Muscle layer of colon (tissue), 2 donors: Measurements from ENCODE around the gene EXOC6.
"Not testable (repeated sequence)": the region's sequence is repeated elsewhere in the genome, so short reads cannot be mapped to it uniquely, and the experiment has no call there.

ENCODE experiments used
- H3K27ac ChIP-seq: one replicate; pipeline ENCODE4 v1.7.0; 2013; ENCODE audit warnings: low read depth, mild to moderate bottlenecking, low read length, moderate library complexity
- H3K27me3 ChIP-seq, 2 donors: one replicate each; pipeline ENCODE4 v1.7.0; 2013; ENCODE audit warnings: low read length in 2 of 2, mild to moderate bottlenecking in 2 of 2; ENCODE audit not compliant: insufficient read depth in 2 of 2, control insufficient read depth in 1 of 2
- H3K36me3 ChIP-seq: one replicate; pipeline ENCODE4 v1.7.0; 2013; ENCODE audit warnings: mild to moderate bottlenecking, low read length; ENCODE audit not compliant: insufficient read depth
- H3K4me1 ChIP-seq: one replicate; pipeline ENCODE4 v1.7.0; 2013; ENCODE audit warnings: mild to moderate bottlenecking, low read length; ENCODE audit not compliant: insufficient read depth
- H3K4me3 ChIP-seq, 2 donors: one replicate each; pipeline ENCODE4 v1.7.0; 2013; ENCODE audit warnings: low read length in 2 of 2, low read depth in 1 of 2, mild to moderate bottlenecking in 1 of 2, moderate library complexity in 1 of 2
- H3K9ac ChIP-seq: one replicate; pipeline ENCODE4 v1.7.0; 2013; ENCODE audit warnings: low read length
- H3K9me3 ChIP-seq: one replicate; pipeline ENCODE4 v1.7.0; 2013; ENCODE audit warnings: mild to moderate bottlenecking, low read length
- donor health status: abdominal sarcoma.
- donor health status: Adenocarcinoma of cecum.

Gene EXOC6

DNA sequence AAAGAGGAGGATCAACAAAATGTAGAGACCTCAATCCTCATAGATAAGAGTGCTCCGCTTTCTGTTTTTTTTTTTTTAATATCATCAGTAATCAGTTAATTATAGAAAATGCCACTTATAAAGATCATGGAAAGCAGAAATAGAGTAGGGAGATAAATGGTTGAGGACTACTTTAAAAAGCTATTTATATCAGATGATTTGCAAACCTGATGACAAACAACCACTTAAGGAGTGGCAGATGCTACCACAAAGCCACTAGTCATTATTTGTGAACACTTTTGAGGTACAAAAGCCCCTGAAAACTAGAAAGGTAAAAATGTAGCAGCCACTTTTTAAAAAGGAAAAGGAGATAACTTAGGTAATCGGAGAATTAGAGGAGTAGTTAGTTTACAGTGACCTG is 113.3 kb downstream of the EXOC6 start:
- no peaks in the 10 kb centered on the region for H3K4me1 ChIP-seq
- H3K27me3 ChIP-seq, result no peaks in the 10 kb centered on the region
- H3K4me3 ChIP-seq, result no peak overlapping the region
- no peaks in the 10 kb centered on the region for H3K9me3 ChIP-seq
- H3K9ac ChIP-seq, result no peak overlapping the region
- H3K36me3 ChIP-seq, result peaks cover 6% of the 10 kb centered on the region
- H3K27ac ChIP-seq, result no peak overlapping the region

GRCh38 chr10:92965314-92965713 is 117.0 kb downstream of the EXOC6 start:
- Histone ChIP-seq H3K36me3 (no peaks in the 10 kb centered on the region), H3K9me3 (no peaks in the 10 kb centered on the region), H3K9ac (no peak overlapping the region), H3K4me1 (no peaks in the 10 kb centered on the region), H3K4me3 (no peak overlapping the region), H3K27ac (no peak overlapping the region), H3K27me3 (no peaks in the 10 kb centered on the region)

DNA sequence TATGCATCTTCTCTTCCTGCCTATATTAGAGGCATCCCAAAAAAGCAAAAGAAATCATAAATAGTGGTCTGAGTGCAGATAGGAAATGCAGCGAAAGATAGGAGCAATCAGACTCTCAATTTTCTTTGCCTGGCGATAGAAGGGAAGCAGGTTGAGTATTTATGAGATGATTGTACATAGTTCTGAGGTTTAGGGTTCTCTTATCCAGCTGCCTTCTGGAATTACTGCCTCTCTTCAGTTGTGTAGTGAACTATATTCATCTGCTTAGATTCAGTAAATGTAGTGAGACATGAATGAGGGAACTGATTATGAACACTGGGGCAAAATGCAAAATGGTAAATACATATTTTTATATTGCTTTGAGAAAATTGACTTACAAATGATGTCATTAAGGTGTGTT is 119.3 kb downstream of the EXOC6 start:
- H3K27me3 ChIP-seq, result no peaks in the 10 kb centered on the region
- H3K9ac ChIP-seq, result no peak overlapping the region
- H3K4me3 ChIP-seq, result no peak overlapping the region

DNA sequence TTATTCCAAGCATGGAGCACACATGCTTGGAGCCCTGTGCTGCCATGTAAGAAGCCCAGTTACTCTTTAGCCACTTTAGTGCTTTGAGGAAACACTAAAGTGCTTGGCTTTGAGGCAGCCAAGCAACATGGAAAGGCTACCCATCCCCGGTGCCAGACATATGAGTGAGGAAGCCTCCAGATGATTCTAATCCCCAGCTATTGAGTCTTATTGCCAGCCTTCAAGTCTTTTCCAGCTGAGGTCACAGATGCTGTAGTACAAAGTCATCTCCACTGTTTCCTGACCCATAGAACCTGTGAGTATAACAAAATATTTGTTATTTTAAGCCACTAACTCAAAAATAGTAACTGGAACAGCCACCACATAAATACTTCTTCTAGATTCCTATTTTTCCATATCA is 120.8 kb downstream of the EXOC6 start:
- Histone ChIP-seq H3K36me3 (no peaks in the 10 kb centered on the region), H3K27me3 (no peaks in the 10 kb centered on the region), H3K9me3 (no peaks in the 10 kb centered on the region), H3K4me3 (no peak overlapping the region), H3K9ac (no peak overlapping the region), H3K4me1 (no peaks in the 10 kb centered on the region), H3K27ac (no peak overlapping the region)

More for the DNA sequence above, 119.3 kb downstream of the EXOC6 start:
- no peaks in the 10 kb centered on the region for H3K4me1 ChIP-seq
- no peaks in the 10 kb centered on the region for H3K36me3 ChIP-seq
- no peak overlapping the region for H3K27ac ChIP-seq
- H3K9me3 ChIP-seq, result no peaks in the 10 kb centered on the region

- Histone ChIP-seq H3K27ac (no peak overlapping the region), H3K9ac (no peak overlapping the region), H3K4me3 (no peak overlapping the region), H3K27me3 (no peaks in the 10 kb centered on the region), H3K36me3 (no peaks in the 10 kb centered on the region), H3K4me1 (no peaks in the 10 kb centered on the region), H3K9me3 (no peaks in the 10 kb centered on the region)
Observed at GRCh38 chr10:92970301-92971070, 122.2 kb downstream of the EXOC6 start.

DNA sequence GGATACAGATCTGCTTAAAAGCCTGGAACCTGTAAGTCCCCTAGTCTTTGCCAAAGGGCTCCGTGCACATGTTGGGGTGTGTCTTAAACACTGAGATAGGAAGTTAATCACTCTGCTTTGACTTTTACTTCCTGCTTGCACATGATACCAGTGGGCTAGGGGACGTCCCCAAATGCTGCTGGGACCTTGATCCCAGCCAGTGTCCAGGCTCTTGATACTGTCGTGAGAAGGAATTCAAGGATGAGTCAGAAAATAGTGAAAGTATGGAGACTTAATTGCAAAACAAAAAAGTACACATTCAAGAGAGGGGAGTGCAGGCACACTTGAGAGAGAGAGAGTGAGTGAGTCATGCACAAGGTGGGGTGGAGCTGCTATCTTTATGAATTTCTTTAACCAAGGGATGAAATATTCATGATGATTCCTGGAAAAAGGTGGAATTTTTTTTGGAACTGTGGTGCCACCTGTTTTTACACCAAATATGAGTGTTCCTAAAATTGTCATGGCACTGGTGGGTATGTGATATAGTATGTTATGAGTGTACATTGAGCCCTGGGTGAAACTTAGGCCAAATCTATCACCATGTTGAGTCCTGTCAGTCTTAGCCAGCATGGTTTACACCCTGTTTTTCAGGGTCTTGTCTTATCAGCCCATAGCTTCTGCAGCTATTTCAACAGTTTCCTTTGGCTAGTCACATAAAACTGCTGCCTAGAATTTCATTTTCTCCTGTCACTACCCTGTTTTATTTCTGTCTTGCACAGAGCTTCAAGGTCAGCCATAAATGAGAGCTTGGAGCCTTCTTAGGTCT is 123.9 kb downstream of the EXOC6 start:
- no peaks in the 10 kb centered on the region for H3K36me3 ChIP-seq
- no peak overlapping the region for H3K9ac ChIP-seq
- H3K27ac ChIP-seq, result no peak overlapping the region
- no peak overlapping the region for H3K4me3 ChIP-seq
- H3K9me3 ChIP-seq, result no peaks in the 10 kb centered on the region
- no peaks in the 10 kb centered on the region for H3K27me3 ChIP-seq
- H3K4me1 ChIP-seq, result no peaks in the 10 kb centered on the region

- H3K27me3 ChIP-seq, result no peaks in the 10 kb centered on the region
- H3K27ac ChIP-seq, result no peak overlapping the region
Observed at GRCh38 chr10:92972886-92973285, 124.6 kb downstream of the EXOC6 start.

GRCh38 chr10:92976278-92976677 is 128.0 kb downstream of the EXOC6 start:
- H3K27ac ChIP-seq, H3K4me1 ChIP-seq, H3K9me3 ChIP-seq, H3K36me3 ChIP-seq, H3K27me3 ChIP-seq, H3K9ac ChIP-seq, H3K4me3 ChIP-seq: not testable (repeated sequence)

More at GRCh38 chr10:92972886-92973285, 124.6 kb downstream of the EXOC6 start:
- Histone ChIP-seq H3K4me3 (no peak overlapping the region), H3K4me1 (no peaks in the 10 kb centered on the region), H3K9ac (no peak overlapping the region), H3K9me3 (no peaks in the 10 kb centered on the region), H3K36me3 (no peaks in the 10 kb centered on the region)

DNA sequence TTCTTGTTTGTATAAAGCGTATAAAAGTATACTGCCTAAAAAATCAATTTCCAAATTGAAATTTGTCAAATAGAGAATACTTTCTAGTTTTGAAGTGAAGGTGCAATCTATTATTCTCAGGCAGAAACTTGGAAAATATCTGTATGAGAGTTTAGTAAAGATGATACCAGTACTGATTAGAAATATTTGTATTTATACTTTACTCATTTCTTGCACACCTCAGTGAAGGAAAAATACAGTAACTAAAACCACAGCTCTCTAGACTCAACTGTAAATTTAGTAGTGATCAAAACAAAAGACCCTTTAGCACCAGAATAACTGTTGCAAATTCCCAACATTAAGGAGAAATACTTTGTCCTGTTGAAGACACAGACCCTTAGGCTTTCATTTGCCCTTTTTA is 140.9 kb downstream of the EXOC6 start:
- no peaks in the 10 kb centered on the region for H3K36me3 ChIP-seq

DNA sequence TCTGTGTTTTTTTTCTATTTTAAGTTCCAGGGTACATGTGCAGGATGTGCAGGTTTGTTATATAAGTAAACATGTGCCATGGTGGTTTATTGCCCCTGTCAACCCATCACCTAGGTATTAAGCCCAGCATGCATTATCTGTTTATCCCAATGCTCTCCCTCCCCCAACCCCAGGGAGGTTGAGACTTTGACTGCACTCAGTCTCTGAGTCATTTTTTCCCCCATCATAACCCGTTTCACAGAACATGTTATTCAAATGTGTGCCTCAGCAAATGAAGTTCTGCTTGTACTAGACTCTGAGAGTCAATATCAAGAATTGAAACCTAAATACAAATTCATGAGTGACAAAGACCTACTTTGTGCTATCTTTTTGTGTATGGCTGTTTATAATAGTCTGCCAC is 142.3 kb downstream of the EXOC6 start:
- Histone ChIP-seq H3K4me1 (peaks cover 7% of the 10 kb centered on the region), H3K36me3 (no peaks in the 10 kb centered on the region), H3K4me3 (no peak overlapping the region), H3K9me3 (no peaks in the 10 kb centered on the region), H3K27ac (no peak overlapping the region), H3K9ac (no peak overlapping the region), H3K27me3 (no peaks in the 10 kb centered on the region)

More for the DNA sequence above, 140.9 kb downstream of the EXOC6 start:
- Histone ChIP-seq H3K4me1 (peaks cover 7% of the 10 kb centered on the region), H3K27me3 (no peaks in the 10 kb centered on the region), H3K27ac (no peak overlapping the region), H3K9ac (no peak overlapping the region), H3K9me3 (no peaks in the 10 kb centered on the region), H3K4me3 (no peak overlapping the region)

GRCh38 chr10:92991513-92991912 is 143.2 kb downstream of the EXOC6 start:
- peaks cover 7% of the 10 kb centered on the region for H3K4me1 ChIP-seq
- H3K4me3 ChIP-seq, result no peak overlapping the region
- no peak overlapping the region for H3K9ac ChIP-seq
- no peaks in the 10 kb centered on the region for H3K9me3 ChIP-seq
- H3K27me3 ChIP-seq, result no peaks in the 10 kb centered on the region
- no peak overlapping the region for H3K27ac ChIP-seq
- H3K36me3 ChIP-seq, result no peaks in the 10 kb centered on the region
